ENCODE measurements around the gene FAM135A. TPM values are rescaled to one million over a fixed set of nuclear protein-coding genes. Genes with fewer than 3 reads are reported as not detected.
"Not testable (repeated sequence)": the region's sequence is repeated elsewhere in the genome, so short reads cannot be mapped to it uniquely, and the experiment has no call there.

Gene FAM135A
- total and polyA plus RNA-seq, 2 experiments from 2014 or later, result 3.5 to 8.2 TPM

GRCh38 chr6:70424291-70424690 is 11.0 kb downstream of the FAM135A start:
- TF ChIP-seq EZH2 (IDR thresholded peaks at IDR 0.05; ENCODE audit: insufficient read depth, poor library complexity, severe bottlenecking) (no peak), EZH2phosphoT487 (IDR thresholded peaks at IDR 0.05; ENCODE audit: insufficient read depth, low read depth) (no peak)
- no peaks in the 10 kb centered on the region for H3K9me3 ChIP-seq (ENCODE audit: low read depth)
- in situ Hi-C loops (cut with MboI), result no loop called here

GRCh38 chr6:70436320-70436719 is 23.0 kb downstream of the FAM135A start:
- Histone ChIP-seq H2AFZ (no peak overlapping the region), H3K27ac (no peak overlapping the region), H3K9me2 (ENCODE audit: insufficient read depth) (no peaks in the 10 kb centered on the region), H3K27me3 (replicated peaks; ENCODE audit: insufficient read depth) (no peaks in the 10 kb centered on the region), H3K36me3 (ENCODE audit: low read depth) (no peaks in the 10 kb centered on the region), H3K4me1 (ENCODE audit: insufficient read depth) (no peaks in the 10 kb centered on the region), H3K4me3 (no peak overlapping the region), H3K4me2 (ENCODE audit: unreplicated experiment) (no peak overlapping the region), H3F3A (ENCODE audit: insufficient read depth) (no peaks in the 10 kb centered on the region), H4K20me1 (ENCODE audit: insufficient read depth) (no peaks in the 10 kb centered on the region), H3K9me3 (ENCODE audit: low read depth) (no peaks in the 10 kb centered on the region), H3K9ac (no peak overlapping the region), H3K79me2 (ENCODE audit: insufficient read depth) (no peaks in the 10 kb centered on the region)
- WGBS, 2 experiments (ENCODE audit: low coverage in 1 of 2, low lambda C conversion rate in 2 of 2, missing lambda C conversion rate in 2 of 2), result 97 to 99% methylated on average over 5 of the region's 5 CpGs
- in situ Hi-C loops (cut with MboI), result no loop called here
- no peak for TF ChIP-seq EZH2 (IDR thresholded peaks at IDR 0.05; ENCODE audit: insufficient read depth, poor library complexity, severe bottlenecking)
- TF ChIP-seq EZH2phosphoT487 (IDR thresholded peaks at IDR 0.05; ENCODE audit: insufficient read depth, low read depth), result no peak
- no peak for DNase-seq

More at GRCh38 chr6:70424291-70424690, 11.0 kb downstream of the FAM135A start:
- no peaks in the 10 kb centered on the region for H3K9me2 ChIP-seq (ENCODE audit: insufficient read depth)
- no peaks in the 10 kb centered on the region for H3K36me3 ChIP-seq (ENCODE audit: low read depth)
- 93 to 98% methylated on average over 3 of the region's 3 CpGs for WGBS, 2 experiments (ENCODE audit: low coverage in 1 of 2, low lambda C conversion rate in 2 of 2, missing lambda C conversion rate in 2 of 2)
- no peak overlapping the region for H3K9ac ChIP-seq
- DNase-seq, result no peak
- H3K4me1 ChIP-seq (ENCODE audit: insufficient read depth), result no peaks in the 10 kb centered on the region
- no peaks in the 10 kb centered on the region for H3K27me3 ChIP-seq (replicated peaks; ENCODE audit: insufficient read depth)
- H3K27ac ChIP-seq, result no peak overlapping the region
- no peaks in the 10 kb centered on the region for H3F3A ChIP-seq (ENCODE audit: insufficient read depth)
- H3K79me2 ChIP-seq (ENCODE audit: insufficient read depth), result no peaks in the 10 kb centered on the region
- H2AFZ ChIP-seq, result no peak overlapping the region
- no peak overlapping the region for H3K4me2 ChIP-seq (ENCODE audit: unreplicated experiment)
- H4K20me1 ChIP-seq (ENCODE audit: insufficient read depth), result no peaks in the 10 kb centered on the region
- no peak overlapping the region for H3K4me3 ChIP-seq

- Histone ChIP-seq H3F3A (ENCODE audit: insufficient read depth) (no peaks in the 10 kb centered on the region), H3K9me3 (ENCODE audit: low read depth) (no peaks in the 10 kb centered on the region), H3K4me3 (no peak overlapping the region), H2AFZ (no peak overlapping the region), H3K4me2 (ENCODE audit: unreplicated experiment) (no peak overlapping the region), H3K36me3 (ENCODE audit: low read depth) (no peaks in the 10 kb centered on the region), H4K20me1 (ENCODE audit: insufficient read depth) (no peaks in the 10 kb centered on the region), H3K4me1 (ENCODE audit: insufficient read depth) (no peaks in the 10 kb centered on the region), H3K79me2 (ENCODE audit: insufficient read depth) (no peaks in the 10 kb centered on the region), H3K9me2 (ENCODE audit: insufficient read depth) (no peaks in the 10 kb centered on the region), H3K27ac (no peak overlapping the region), H3K9ac (no peak overlapping the region), H3K27me3 (replicated peaks; ENCODE audit: insufficient read depth) (no peaks in the 10 kb centered on the region)
- no peak for DNase-seq
- TF ChIP-seq EZH2 (IDR thresholded peaks at IDR 0.05; ENCODE audit: insufficient read depth, poor library complexity, severe bottlenecking), result no peak
- in situ Hi-C loops (cut with MboI), result no loop called here
- 86% methylated on average over 2 of the region's 2 CpGs for WGBS, 2 experiments (ENCODE audit: low coverage in 1 of 2, low lambda C conversion rate in 2 of 2, missing lambda C conversion rate in 2 of 2)
Observed at GRCh38 chr6:70445001-70445400, 31.7 kb downstream of the FAM135A start.

GRCh38 chr6:70447343-70448070 is 34.2 kb downstream of the FAM135A start:
- H3K27ac ChIP-seq; H3K9me2 ChIP-seq (ENCODE audit: insufficient read depth); H3K9me3 ChIP-seq (ENCODE audit: low read depth); in situ Hi-C loops (cut with MboI); H3K27me3 ChIP-seq (replicated peaks; ENCODE audit: insufficient read depth); H3K9ac ChIP-seq; H3K4me2 ChIP-seq (ENCODE audit: unreplicated experiment); H3K4me1 ChIP-seq (ENCODE audit: insufficient read depth); H2AFZ ChIP-seq; H4K20me1 ChIP-seq (ENCODE audit: insufficient read depth); H3K36me3 ChIP-seq (ENCODE audit: low read depth); H3F3A ChIP-seq (ENCODE audit: insufficient read depth); H3K4me3 ChIP-seq; H3K79me2 ChIP-seq (ENCODE audit: insufficient read depth); DNase-seq: not testable (repeated sequence)
- WGBS, 2 experiments (ENCODE audit: low coverage in 1 of 2, low lambda C conversion rate in 2 of 2, missing lambda C conversion rate in 2 of 2), result 93 to 96% methylated on average over 13 of the region's 13 CpGs

GRCh38 chr6:70453899-70454298 is 40.6 kb downstream of the FAM135A start:
- H3K79me2 ChIP-seq (ENCODE audit: insufficient read depth); H3F3A ChIP-seq (ENCODE audit: insufficient read depth); H2AFZ ChIP-seq; H3K27ac ChIP-seq; H3K9me2 ChIP-seq (ENCODE audit: insufficient read depth); H4K20me1 ChIP-seq (ENCODE audit: insufficient read depth); H3K4me2 ChIP-seq (ENCODE audit: unreplicated experiment); H3K27me3 ChIP-seq (replicated peaks; ENCODE audit: insufficient read depth); H3K9me3 ChIP-seq (ENCODE audit: low read depth); in situ Hi-C loops (cut with MboI); H3K4me3 ChIP-seq; H3K36me3 ChIP-seq (ENCODE audit: low read depth); H3K4me1 ChIP-seq (ENCODE audit: insufficient read depth); H3K9ac ChIP-seq: not testable (repeated sequence)
- peak; percentile 13 for DNase-seq
- 81 to 88% methylated on average over 2 of the region's 2 CpGs for WGBS, 2 experiments (ENCODE audit: low coverage in 1 of 2, low lambda C conversion rate in 2 of 2, missing lambda C conversion rate in 2 of 2)

All from GM23248 (cell line).